HepG2 (cell line): Measurements from ENCODE around the gene GLIS2. TPM values are rescaled to one million over a fixed set of nuclear protein-coding genes. Genes with fewer than 3 reads are reported as not detected.

Experiments
- BORCS8-MEF2B ChIP-seq: sonication (generic); formaldehyde crosslinking; IDR thresholded peaks from 2 replicates; pipeline ENCODE4 v1.8.0; 2022; ENCODE audit warnings: mild to moderate bottlenecking, missing genetic modification reagents
- CBX1 ChIP-seq: IDR thresholded peaks from one replicate; pipeline ENCODE4 v1.6.1; 2016; ENCODE audit warnings: antibody characterized with exemption, low read depth
- CENPBD1 ChIP-seq: sonication (generic); formaldehyde crosslinking; IDR thresholded peaks from 2 replicates; pipeline ENCODE4 v1.8.0; 2022; ENCODE audit warnings: missing genetic modification reagents, low read depth, mild to moderate bottlenecking, borderline replicate concordance
- GPN1 ChIP-seq: sonication (generic); formaldehyde crosslinking; IDR thresholded peaks from 2 replicates; pipeline ENCODE4 v1.5.1; 2020; ENCODE audit warnings: missing genetic modification reagents, borderline replicate concordance
- MAFK ChIP-seq, 2 experiments: IDR thresholded peaks in 1 of 2; conservative IDR thresholded peaks in 1 of 2; 2 replicates each; pipeline ENCODE4 v1.6.1; 2011; ENCODE audit warnings: improper control_type of control experiment in 2 of 2, low read length in 2 of 2
- MBNL3 ChIP-seq: fragments of 250-450 bp; sonication (Bioruptor Pico); conservative IDR thresholded peaks from 2 replicates; pipeline ENCODE4 v1.8.0; 2022; ENCODE audit warnings: mild to moderate bottlenecking, inconsistent platforms
- MEF2D ChIP-seq: sonication (generic); formaldehyde crosslinking; IDR thresholded peaks from 2 replicates; pipeline ENCODE4 v1.5.1; 2020; ENCODE audit warnings: mild to moderate bottlenecking, missing genetic modification reagents
- NCOA2 ChIP-seq: sonication (generic); formaldehyde crosslinking; IDR thresholded peaks from 2 replicates; pipeline ENCODE4 v1.8.0; 2022; ENCODE audit warnings: inconsistent platforms
- NCOA5 ChIP-seq: sonication (generic); formaldehyde crosslinking; IDR thresholded peaks from 2 replicates; pipeline ENCODE4 v1.4.0; 2020; ENCODE audit warnings: missing genetic modification reagents
- NR0B2 ChIP-seq: sonication (generic); formaldehyde crosslinking; IDR thresholded peaks from 2 replicates; pipeline ENCODE4 v1.4.0; 2020; ENCODE audit warnings: mild to moderate bottlenecking, missing genetic modification reagents
- PAXIP1 ChIP-seq: sonication (generic); formaldehyde crosslinking; conservative IDR thresholded peaks from 2 replicates; pipeline ENCODE4 v1.4.0; 2020; ENCODE audit warnings: mild to moderate bottlenecking, missing genetic modification reagents, moderate library complexity
- PBX3 ChIP-seq: sonication (generic); formaldehyde crosslinking; IDR thresholded peaks from 2 replicates; pipeline ENCODE4 v1.8.1; 2023; ENCODE audit warnings: missing genetic modification reagents, inconsistent platforms, borderline replicate concordance
- POLR2A ChIP-seq, 2 experiments: IDR thresholded peaks; 2 replicates each; pipeline ENCODE4 v1.6.1; 2011; ENCODE audit warnings: low read depth in 2 of 2, low read length in 2 of 2, mild to moderate bottlenecking in 1 of 2, moderate library complexity in 1 of 2; ENCODE audit not compliant: insufficient read depth in 1 of 2
- RFX1 ChIP-seq: fragments of 450-650 bp; IDR thresholded peaks from 2 replicates; pipeline ENCODE4 v1.6.1; 2017
- SRSF1 ChIP-seq: fragments of 200-400 bp; formaldehyde crosslinking; optimal IDR thresholded peaks from 2 replicates; pipeline ENCODE3; 2017; ENCODE audit warnings: mild to moderate bottlenecking, low read depth, low read length, moderate library complexity
- SUZ12 ChIP-seq: fragments of 150-350 bp; IDR thresholded peaks from 2 replicates; pipeline ENCODE4 v1.6.1; 2014; ENCODE audit warnings: low read depth, low read length
- SYNCRIP ChIP-seq: fragments of 200-400 bp; formaldehyde crosslinking; IDR thresholded peaks from 2 replicates; pipeline ENCODE4 v1.6.1; 2018; ENCODE audit warnings: mild to moderate bottlenecking, low read depth, low read length; ENCODE audit not compliant: insufficient read depth
- TAF1 ChIP-seq: sonication (generic); formaldehyde crosslinking; IDR thresholded peaks from 2 replicates; pipeline ENCODE4 v1.4.0; 2020; ENCODE audit warnings: missing genetic modification reagents
- ZFP41 ChIP-seq: sonication (generic); formaldehyde crosslinking; IDR thresholded peaks from 2 replicates; pipeline ENCODE4 v1.4.0; 2020; ENCODE audit warnings: mild to moderate bottlenecking, missing genetic modification reagents, borderline replicate concordance
- ZNF136 ChIP-seq: sonication (generic); formaldehyde crosslinking; IDR thresholded peaks from 2 replicates; pipeline ENCODE4 v1.8.1; 2022; ENCODE audit warnings: low read depth, mild to moderate bottlenecking, moderate library complexity, missing genetic modification reagents
- ZNF224 ChIP-seq: sonication (generic); formaldehyde crosslinking; IDR thresholded peaks from 2 replicates; pipeline ENCODE4 v1.5.0; 2020; ENCODE audit warnings: mild to moderate bottlenecking, missing genetic modification reagents
- ZNF274 ChIP-seq: sonication (generic); formaldehyde crosslinking; IDR thresholded peaks from 2 replicates; pipeline ENCODE4 v1.5.1; 2020; ENCODE audit warnings: mild to moderate bottlenecking, missing genetic modification reagents
- ZNF441 ChIP-seq: sonication (generic); formaldehyde crosslinking; IDR thresholded peaks from 2 replicates; pipeline ENCODE4 v1.7.0; 2021; ENCODE audit warnings: missing genetic modification reagents, borderline replicate concordance
- ZNF543 ChIP-seq: sonication (generic); formaldehyde crosslinking; IDR thresholded peaks from 2 replicates; pipeline ENCODE4 v1.4.0; 2020; ENCODE audit warnings: mild to moderate bottlenecking, missing genetic modification reagents
- ZNF672 ChIP-seq: sonication (generic); formaldehyde crosslinking; IDR thresholded peaks from 2 replicates; pipeline ENCODE4 v1.8.1; 2022; ENCODE audit warnings: missing genetic modification reagents
- ZNF777 ChIP-seq: sonication (generic); formaldehyde crosslinking; IDR thresholded peaks from 2 replicates; pipeline ENCODE4 v1.4.0; 2020; ENCODE audit warnings: missing genetic modification reagents
- ZNF790 ChIP-seq: sonication (generic); formaldehyde crosslinking; IDR thresholded peaks from 2 replicates; pipeline ENCODE4 v1.8.0; 2022; ENCODE audit warnings: missing genetic modification reagents, mild to moderate bottlenecking, borderline replicate concordance
- polyA plus RNA-seq, 8 experiments: library from polyadenylated mRNA; depleted of rRNA in 3 of 8; stranded (reverse) in 7 of 8; unstranded in 1 of 8; fragments of >200 nt; fragmentation: Illumina TruSeq in 4 of 8; extraction: Trizol in 4 of 8; gene quantifications; 2 replicates each; pipeline versions ENCODE4 v1.2.1 to v1.2.3, GENCODE V29; 2011 to 2016; ENCODE audit warnings: low read depth in 4 of 8, missing spikeins in 1 of 8, mixed read lengths in 1 of 8; ENCODE audit not compliant: insufficient read depth in 1 of 8
- total RNA-seq, 5 experiments: library from RNA; depleted of rRNA; stranded (reverse); fragments of >200 nt; fragmentation: Illumina TruSeq; extraction: Trizol; gene quantifications; 2 replicates each; pipeline ENCODE4 v1.2.3, GENCODE V29; 2016; ENCODE audit warnings: low read depth in 1 of 5

Gene GLIS2
- total and polyA plus RNA-seq, 2 of the 13 experiments (the other 11 are each of a cell fraction or from before 2014, with no cell fraction given): 0.28 to 0.29 TPM

GRCh38 chr16:4358831-4359561, 43.1 kb downstream of the GLIS2 start (continued):
- TF ChIP-seq POLR2A (IDR thresholded peaks at IDR 0.05; ENCODE audit: insufficient read depth in 1 of 2, low read depth in 2 of 2, low read length in 2 of 2) (no peak), ZNF672 (CRISPR knock-in tag) (no peak), NCOA2 (CRISPR knock-in tag) (no peak), ZNF790 (no peak), MBNL3 (CRISPR knock-in tag) (no peak), NCOA5 (CRISPR knock-in tag) (no peak), SYNCRIP (no peak), ZFP41 (CRISPR knock-in tag) (no peak), ZNF777 (CRISPR knock-in tag) (no peak), CBX1 (no peak), ZNF136 (CRISPR knock-in tag) (no peak), SRSF1 (no peak), ZNF441 (CRISPR knock-in tag) (no peak), NR0B2 (CRISPR knock-in tag) (peak; percentile 25; the same call in 1 of the 2 replicates), RFX1 (no peak), GPN1 (CRISPR knock-in tag) (no peak), ZNF224 (CRISPR knock-in tag) (0 out of 2 replicates have a peak, but pooled peaks have one; percentile 41), PBX3 (no peak), SUZ12 (no peak), MEF2D (CRISPR knock-in tag) (no peak), PAXIP1 (no peak), ZNF274 (0 out of 2 replicates have a peak, but pooled peaks have one; percentile 22), TAF1 (no peak), CENPBD1 (no peak), BORCS8-MEF2B (CRISPR knock-in tag) (peak; percentile 44; the same call in 1 of the 2 replicates), MAFK (conservative IDR thresholded peaks at IDR 0.05 in 1 of 2, IDR thresholded peaks at IDR 0.05 in 1 of 2; ENCODE audit: low read length in 2 of 2) (no peak), ZNF543 (CRISPR knock-in tag) (no peak)
